GM12801 (cell line): Measurements from ENCODE around the gene MTNR1A.

Experiments
- CTCF ChIP-seq: IDR thresholded peaks from one replicate; pipeline ENCODE4 v1.5.1; 2011; ENCODE audit warnings: control low read depth; ENCODE audit not compliant: insufficient read length; ENCODE audit errors: extremely low read depth

Gene MTNR1A

GRCh38 chr4:186502231-186502630 is 53.1 kb downstream of the MTNR1A start:
- no peak for TF ChIP-seq CTCF

GRCh38 chr4:186501554-186501953 is 53.8 kb downstream of the MTNR1A start:
- no peak for TF ChIP-seq CTCF

GRCh38 chr4:186500721-186501304 is 54.6 kb downstream of the MTNR1A start:
- no peak for TF ChIP-seq CTCF

- TF ChIP-seq CTCF, result no peak
Measured at GRCh38 chr4:186499467-186499866, 55.9 kb downstream of the MTNR1A start.

- no peak for TF ChIP-seq CTCF
Measured at GRCh38 chr4:186497043-186497442, 58.3 kb downstream of the MTNR1A start.

GRCh38 chr4:186494496-186494895 is 60.9 kb downstream of the MTNR1A start:
- no peak for TF ChIP-seq CTCF

- no peak for TF ChIP-seq CTCF
Measured at GRCh38 chr4:186487726-186488125, 67.6 kb downstream of the MTNR1A start.
